ENCODE measurements around the gene RHEX. TPM values are rescaled to one million over a fixed set of nuclear protein-coding genes. Genes with fewer than 3 reads are reported as not detected.

Gene RHEX
- polyA plus RNA-seq, 3 donors: 3.3 to 5.0 (median 4.7) TPM

DNA sequence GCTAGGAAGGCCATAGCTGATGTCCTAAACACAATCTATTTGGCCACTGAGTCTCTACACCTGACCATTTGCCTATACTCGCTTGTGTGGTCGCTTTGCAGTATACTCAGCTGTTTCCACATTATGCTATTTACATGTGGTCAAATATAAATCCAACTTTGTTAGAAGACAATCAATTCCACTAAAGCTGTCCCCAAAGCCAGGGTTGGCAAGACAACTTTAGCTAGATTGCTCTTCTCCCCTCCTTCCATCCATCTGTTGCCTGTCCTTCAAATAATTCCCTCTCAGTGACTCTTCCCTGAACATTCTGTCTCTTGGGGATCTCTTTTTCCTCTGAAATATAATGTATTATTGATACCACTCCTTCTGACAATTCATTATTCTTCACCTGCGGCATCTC, 34.1 kb downstream of the RHEX start:
- no peak for DNase-seq

DNA sequence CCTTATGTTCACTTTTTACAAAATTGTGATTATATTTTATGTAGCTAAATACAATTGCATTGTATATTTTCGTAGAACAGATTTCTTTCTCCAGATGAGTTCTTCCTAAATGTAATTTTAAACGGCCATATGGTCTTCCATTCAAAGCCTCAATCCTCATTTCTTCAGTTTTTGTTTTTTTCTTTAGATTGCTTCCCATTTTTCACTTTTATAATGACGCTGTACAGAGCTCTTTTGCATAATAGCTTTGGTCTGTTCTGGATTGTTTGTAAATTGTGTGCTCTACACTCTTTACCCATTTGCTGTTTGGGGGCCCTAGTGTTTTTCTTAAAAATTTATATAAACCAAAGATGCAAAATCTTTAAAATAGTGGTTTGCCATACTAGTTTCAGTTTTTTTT, 36.4 kb downstream of the RHEX start:
- DNase-seq: no peak

DNA sequence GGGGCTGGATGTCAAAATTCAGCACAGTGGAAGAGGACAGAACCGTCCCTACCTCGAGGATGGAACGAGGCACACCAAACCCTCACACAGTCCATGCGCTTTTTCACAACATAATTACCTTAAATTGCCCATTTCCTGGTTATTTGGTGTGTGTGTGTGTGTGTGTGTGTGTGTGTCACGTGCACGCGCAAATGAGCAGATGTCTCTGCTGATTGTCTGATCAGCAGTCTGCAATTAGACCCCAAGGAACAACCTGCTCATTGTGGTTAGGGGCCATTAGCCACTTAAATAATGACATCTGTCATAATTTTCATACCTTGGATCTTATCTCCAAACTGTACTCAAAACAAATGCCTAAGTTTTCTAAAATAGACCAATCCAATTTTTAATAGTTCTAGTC, 41.1 kb downstream of the RHEX start:
- DNase-seq: no peak

DNA sequence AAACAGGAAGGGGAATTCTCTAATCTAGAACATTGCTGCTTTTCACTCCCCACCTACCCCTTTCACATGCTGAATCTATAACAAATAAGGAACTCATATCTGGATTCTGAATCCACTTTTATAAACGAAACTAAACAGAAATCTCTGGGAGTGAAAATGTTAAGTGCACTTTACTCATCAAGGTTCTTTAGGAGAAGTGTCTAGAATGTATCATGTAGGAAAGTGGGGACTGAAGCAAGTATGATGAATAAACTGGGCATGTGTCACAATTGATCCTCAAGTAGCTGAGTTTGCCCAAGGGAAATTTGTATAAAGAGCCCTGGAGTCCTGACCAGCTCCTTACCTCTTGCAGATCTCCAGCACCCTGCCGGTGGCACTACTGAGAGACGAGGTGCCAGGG, 44.4 kb downstream of the RHEX start:
- no peak for DNase-seq

DNA sequence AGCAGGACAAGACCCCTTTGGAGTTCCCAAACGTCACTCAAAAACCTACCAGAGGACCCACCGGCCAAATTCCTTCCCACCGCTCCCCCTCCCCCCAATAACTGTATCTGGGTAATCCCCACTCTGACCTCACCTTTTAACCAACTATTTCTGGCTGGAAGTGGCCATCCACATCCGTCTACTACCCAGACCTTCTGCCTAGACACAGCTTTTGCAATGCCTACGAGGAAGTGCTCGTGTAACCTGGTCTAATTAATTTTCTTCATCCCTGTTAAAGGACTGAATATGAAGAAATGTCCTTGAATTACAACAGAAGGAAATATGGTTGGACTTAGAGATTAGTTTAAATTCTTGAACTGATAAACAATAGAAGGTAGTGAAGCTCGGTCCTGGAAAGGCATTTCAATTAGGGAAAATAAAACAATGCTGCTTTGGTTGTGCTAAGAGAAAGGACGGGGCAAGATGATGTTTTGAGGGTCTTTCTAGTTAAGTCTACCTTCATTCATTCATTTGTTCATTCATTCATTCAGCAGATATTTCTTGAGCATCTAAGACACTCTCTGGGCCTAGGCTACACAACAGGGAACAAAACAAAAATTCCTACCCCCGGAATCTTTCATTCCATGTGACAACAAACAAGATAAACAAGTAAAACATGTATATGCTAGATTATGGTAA, 45.4 kb downstream of the RHEX start:
- no peak for DNase-seq

DNA sequence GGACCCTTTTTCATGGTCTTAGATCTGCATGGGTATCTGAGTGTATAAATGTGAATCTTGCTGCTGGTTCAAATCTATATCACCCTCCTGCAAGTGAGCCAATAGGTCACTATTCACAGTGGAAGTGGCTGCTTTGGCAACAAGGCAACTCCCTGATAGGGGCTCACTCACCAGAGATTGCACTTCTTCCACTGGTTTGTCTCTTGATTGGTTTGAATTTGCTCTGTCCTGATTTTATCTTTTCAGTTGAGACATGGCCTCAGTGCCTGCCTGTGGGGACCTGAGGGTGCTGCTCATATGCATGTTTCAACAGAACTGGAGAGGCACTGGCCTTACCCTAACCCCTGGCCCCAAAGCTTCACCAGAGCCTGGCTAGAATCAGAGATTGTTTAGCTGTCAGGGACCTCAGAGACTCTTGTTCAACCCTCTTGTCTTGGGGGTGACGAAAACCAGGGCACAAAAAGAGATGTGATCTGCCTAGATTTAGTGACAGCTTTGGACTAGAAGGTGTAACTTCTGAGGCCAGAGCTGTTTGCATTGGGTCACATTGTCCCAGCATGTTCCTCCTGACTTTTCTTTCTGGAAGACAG, 47.3 kb downstream of the RHEX start:
- DNase-seq: no peak

DNA sequence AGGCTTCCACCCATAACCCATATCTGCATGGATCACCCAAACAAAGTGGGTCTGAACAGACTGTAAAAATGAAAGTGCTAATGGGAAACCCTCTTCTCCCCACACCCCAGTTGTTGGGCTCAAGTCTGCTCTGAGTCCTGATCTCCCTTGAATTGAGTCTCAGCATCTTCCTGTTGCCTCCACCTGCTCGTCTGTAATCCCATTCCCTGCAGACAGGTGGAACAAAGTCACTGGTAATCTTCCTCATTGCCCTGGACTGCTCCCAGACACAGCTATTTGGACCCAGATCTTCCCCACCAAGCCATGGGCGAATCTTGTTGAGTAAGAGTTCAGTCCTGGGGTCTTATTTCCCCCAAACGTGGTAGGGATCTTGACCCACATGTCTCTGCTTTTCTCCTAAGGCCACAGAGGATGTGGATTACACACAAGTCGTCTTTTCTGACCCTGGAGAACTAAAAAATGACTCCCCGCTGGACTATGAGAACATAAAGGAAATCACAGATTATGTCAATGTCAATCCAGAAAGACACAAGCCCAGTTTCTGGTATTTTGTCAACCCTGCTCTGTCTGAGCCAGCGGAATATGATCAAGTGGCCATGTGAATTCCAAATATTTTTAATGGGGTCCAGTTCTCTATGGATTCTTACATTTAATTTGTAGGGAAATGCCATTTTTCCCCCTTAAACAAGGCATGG, 48.5 kb downstream of the RHEX start:
- no peak for DNase-seq

DNA sequence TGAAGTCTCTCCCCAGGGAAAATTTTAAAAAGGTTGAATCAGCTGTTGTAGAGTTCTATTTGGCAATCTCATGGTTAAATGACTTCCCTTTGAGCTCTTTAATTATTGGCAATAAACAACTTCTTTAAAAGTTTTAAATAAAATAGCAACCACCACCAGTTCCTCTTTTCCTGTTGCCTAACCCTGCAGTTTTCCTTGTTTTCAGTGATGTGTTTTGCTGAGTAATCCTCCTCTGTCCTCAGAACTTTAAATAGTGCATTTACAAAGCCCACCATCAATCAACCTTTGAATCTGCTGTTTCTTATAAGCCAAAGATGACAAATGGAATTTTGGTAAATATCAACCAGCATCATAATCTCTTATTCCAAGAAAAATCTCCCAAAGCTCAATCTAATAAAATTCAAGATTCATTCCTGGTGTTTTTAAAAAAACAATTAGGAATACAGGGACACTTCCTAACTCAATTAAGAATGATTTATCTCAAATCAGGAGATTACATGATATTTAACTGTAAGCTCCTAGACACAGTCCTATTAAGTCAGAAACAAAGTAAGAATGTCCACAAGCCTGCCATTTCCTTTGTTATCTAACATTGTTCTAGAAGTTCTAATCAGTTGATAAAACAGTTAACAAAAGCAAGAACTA, 49.4 kb downstream of the RHEX start:
- no peak for DNase-seq

DNA sequence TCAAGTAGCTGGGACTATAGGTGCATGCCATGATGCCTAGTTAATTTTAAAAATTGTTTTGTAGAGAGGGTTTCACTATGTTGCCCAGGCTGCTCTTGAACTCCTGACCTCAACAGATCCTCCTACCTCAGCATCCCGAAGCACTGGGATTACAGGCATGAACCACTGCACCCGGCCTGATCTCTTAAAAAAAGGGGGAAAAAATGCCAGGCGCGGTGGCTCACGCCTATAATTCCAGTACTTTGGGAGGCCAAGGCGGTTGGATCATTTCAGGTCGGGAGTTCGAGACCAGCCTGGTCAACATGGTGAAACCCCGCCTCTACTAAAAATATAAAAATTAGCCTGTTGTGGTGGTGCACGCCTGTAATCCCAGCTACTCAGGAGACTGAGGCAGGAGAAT, 51.0 kb downstream of the RHEX start:
- DNase-seq: no peak

DNA sequence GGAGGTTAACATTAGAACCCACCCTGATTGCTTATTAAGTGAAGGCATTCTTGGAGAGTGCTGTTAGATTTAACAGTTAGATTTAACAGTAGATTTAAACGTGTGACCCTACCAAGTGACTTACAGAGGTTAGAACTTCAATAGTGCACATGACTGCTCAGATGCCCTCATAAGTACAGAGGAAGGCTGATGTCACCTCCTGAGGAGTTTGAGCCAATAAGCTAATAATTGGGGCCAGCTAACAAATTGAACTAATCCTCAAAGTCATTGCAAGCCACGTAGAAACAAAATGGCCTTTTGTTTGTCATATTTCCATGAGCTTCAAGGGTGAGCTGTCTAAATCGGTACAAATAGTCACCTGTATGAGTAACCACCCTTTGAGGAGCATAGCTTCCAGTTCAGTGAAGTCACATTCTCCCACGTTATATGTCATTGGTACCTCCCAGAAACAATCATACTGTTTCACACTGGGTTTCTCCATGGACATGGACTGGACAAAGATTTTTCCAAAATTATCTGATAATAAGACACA, 52.6 kb downstream of the RHEX start:
- DNase-seq: no peak

DNA sequence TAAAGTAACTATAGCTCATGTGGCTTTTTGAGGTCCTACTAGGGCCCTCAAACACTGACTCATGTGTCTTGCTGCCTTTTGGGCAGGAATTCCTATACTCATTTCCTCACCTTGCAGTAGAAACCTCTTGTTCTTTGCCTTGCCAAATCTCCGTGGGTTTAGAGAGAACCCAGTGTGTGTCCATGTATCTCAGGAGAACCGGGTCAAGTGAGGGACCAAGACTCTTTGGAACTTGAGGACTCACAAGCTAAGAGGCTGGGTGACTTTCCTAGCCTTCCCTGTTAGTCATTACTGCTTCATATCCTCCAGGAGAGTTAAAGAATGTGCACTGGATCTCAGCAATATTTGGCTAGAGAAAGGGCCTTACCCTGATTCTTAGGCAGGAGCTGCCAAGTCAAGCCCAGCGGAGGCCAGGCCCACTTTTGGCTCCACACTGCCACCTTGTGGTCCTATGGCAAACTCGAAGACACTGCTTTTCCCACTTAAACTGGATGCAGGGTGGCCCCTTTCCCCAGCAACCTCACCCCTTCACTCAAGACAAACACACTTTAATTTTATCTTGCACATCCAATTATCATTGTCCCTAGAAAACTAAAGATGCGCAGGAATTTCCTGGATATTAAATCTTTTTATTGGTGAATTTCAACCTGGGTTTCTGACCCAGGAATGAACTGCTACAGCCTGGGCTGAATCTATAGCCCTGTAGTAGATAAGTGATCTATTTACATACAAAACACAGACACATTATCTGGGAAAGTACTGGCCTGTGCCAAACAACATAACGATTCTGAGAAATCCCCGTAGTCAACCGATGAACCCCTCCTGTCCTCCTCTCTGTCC, 53.6 kb downstream of the RHEX start:
- peak; percentile 77 for DNase-seq

DNA sequence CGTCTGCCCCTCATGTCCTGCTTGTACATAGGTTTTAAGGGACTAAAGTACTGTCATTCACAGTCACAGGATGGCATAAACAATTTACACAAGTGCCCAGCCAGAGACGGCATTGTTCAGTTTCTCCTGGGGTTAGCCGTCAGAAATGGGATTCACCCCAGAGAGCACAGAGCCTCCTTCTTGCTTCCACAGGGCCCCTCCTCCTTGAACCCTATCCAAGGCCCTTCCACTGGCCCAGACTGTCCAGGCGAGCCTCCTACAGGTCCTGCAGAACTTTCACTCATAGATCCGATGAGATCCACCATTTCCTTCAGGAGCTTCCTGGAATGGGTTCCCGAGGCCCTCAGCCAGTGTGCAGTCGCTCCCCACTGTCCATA, 54.2 kb downstream of the RHEX start:
- no peak for DNase-seq

DNA sequence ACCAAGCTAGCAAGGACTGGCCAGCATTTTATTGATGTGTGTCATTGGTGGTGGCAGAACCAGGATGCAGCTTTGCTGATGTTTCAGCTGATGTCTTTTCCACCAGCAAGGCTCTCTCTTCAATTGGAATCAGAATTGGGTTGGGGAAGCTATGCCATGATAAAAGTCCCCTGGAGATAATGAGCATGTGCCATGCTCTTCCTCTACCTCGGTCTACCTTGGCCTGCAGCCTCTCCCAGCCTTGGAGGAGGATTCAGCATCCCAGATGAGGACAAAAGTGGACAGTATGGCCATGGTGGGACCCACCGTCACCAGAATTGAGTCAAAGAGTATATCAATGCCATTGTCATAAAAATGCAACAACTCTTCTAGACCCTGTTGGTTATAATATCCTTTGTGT, 55.7 kb downstream of the RHEX start:
- DNase-seq: no peak

DNA sequence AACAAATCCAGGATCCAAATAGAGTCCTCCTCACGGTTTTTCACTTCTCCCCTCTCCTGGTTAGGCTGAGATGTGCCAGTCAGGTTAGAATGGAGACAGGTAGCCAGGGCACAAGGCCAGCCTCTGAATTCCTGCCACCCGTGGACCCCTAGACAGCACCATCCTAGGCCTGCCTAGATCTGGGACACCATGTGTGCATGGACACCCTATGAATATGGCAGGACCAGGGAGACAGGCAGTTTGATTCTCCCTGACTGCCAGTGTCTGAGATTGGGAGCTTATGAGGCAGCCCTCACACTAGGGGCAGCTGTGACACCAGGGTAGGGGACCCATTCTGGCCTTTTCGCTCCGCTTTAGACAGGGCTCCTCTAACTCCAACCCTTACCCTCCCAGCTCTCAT, 56.7 kb downstream of the RHEX start:
- DNase-seq: no peak

DNA sequence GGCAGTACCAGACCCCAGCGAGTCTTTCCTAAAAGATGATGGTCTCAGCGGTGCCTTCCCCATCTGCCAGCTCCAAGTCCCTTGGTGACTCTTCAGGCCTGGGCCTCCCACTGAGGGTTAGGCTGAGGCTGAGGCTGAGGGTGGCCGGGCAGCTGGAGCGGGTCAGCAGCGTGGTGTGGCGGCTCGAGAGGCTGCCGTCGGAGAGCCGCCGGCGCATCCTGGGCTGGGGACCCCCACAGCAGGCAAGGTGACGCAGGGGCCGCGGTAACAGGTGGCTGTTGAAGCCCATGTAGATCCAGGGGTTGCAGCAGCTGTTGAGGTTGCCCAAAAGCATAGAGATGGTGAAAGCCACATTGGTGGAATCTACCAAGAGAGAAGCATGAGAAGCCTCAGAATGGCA, 57.2 kb downstream of the RHEX start:
- no peak for DNase-seq

DNA sequence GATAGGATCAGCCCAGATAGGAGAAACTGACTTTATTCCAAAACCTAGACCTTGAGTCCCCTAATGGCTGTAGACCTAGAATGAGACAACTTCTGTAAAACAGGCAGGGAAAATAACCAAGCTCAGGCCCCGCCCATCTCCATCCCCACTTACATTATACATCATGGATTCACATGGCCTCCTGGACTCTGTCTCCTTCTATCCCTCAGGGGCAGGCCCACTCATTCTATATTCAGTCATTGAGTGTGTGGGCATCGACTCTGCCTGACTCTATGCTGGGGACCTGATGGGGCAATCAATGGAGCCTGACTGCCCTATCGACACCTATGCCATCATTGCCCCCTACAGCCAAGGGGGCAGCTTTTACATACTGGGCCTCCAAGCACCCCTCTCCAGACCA, 57.8 kb downstream of the RHEX start:
- DNase-seq: no peak

DNA sequence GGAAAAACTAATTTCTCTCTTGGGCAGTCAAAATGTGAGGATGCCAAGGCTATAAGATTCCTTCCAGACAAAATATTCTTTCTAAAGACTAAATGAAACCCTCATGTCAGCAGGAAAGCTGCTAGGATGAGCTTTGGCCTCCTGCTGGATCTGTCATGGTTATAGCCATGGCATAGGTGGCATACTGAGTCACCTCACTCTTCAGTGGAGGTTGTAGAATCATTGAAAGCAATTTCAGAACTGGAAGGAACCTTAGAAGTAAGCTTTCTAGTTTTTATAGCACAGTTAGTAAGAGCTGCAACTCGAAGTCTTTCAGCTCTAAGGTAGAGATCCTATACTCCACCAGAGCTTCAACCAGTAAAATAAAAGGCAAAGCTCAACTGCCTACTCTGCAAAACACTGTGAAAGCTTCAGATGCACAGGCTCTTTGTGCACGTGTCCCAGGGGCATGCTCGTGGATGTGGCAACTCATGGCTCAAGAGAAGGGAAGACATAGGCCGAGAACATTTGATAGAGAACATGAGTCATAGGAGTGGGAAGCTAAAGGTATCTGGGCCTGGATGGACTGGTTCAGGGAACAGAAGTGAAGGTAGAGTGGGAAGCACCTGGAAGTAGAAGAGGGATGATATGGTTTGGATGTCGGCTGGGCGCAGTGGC, 58.4 kb downstream of the RHEX start:
- no peak for DNase-seq

DNA sequence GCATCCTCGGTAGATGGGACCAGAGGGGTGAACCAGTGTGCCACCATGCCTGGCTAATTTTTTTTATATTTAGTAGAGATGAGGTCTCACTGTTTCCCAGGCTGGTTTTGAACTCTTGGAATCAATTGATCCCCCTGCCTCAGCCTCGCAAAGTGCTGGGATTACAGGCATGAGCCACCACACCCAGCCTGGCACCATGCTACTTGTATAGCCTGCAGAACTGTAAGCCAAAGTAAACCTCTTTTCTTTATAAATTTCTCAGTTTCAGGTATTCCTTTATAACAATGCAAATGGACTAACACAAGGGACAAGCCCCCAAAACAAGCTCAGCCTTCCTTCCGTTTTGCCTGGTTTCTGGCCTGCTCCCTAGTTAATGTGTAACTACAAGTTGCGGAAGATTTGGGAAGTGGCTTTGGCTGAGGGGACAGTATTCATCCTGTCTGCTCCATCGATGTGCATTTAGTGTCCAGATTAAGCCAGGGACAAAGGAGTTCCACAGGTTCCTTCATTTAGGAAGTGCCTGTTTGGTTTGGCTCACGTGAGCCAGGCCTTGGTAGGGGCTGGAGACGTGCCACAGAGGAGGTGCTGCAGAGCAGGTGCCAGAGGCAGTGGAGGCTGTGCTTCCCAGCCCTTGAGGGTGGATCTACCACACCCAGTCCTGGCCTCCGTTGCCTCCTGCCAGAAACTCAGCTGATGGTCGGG, 59.8 kb downstream of the RHEX start:
- DNase-seq: no peak

DNA sequence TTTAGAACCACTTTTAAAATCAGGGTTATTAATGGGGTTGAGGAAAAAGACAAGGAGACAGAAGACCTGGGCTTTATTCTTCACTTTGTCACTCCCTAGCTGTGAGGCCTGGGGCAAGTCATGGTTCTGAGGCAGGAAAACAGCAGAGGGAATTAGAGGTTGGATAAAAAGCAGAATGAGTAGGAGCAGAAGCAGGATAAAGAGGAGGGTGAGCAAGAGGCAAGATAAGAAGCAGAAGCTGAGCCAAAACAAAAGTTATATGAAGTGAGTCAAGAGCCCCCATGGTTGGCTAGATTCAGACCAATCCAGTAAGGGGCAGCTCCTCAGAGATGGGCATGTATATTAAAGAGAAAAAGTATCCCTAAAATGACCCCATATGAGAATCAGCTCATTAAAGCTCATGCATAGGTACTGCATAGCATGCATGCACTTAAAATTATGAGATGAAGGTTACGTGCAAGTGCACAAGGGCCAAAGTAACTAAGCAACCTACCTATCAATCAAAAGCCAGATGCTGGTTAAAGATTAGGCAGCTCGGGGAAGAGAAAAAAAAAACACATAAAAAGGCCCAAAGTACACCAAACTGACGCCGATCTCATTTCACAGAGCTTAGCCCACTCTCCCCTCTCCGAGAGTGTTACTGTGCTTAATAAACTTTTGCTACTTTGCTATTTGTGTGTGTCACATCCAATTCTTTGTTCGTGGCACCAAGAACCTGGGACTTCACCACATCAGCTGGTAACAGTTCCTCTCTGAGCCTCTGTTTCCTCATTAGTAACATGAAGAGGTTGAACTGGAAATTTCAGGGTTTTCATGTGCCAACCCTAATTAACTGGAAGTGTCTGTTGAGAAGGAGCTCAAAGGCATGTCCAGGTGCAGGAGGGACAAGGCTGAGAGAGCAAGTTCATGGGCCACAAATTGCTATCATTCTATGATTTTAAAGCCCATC, 62.0 kb downstream of the RHEX start:
- DNase-seq: no peak

DNA sequence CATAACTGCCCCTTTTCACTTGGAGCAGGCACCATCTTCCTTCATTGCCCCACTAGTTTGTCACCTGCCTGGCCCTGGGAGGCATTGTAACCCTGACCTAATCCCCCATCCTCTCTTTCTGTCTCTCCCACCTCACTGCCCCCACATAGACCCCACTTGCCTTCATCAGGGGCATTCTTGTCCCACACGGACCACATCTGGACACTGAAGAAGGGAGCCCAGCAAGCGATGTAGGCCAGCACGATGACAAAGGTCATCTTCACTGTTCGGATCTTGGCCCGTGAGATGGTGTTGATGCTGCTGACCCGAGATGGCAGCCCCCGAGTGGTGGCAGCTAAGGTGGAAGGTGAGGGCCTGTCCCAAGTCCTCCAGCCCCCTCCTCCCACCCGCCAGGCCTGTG, 62.8 kb downstream of the RHEX start:
- no peak for DNase-seq
